Ishikawa (cell line): ENCODE data around the gene TUBGCP6.

ENCODE experiments used
- CEBPB ChIP-seq: IDR thresholded peaks from 2 replicates; pipeline ENCODE4 v1.6.1; 2012
- CREB1 ChIP-seq: IDR thresholded peaks from 2 replicates; pipeline ENCODE4 v1.6.1; 2012; ENCODE audit warnings: low read depth
- EGR1 ChIP-seq: IDR thresholded peaks from 2 replicates; pipeline ENCODE4 v1.6.1; 2012
- EP300 ChIP-seq: IDR thresholded peaks from 2 replicates; pipeline ENCODE4 v1.6.1; 2012; ENCODE audit warnings: borderline replicate concordance
- MAX ChIP-seq: IDR thresholded peaks from 2 replicates; pipeline ENCODE4 v1.6.1; 2012
- RAD21 ChIP-seq: IDR thresholded peaks from 2 replicates; pipeline ENCODE4 v1.6.1; 2012; ENCODE audit warnings: low read depth
- REST ChIP-seq: IDR thresholded peaks from 2 replicates; pipeline ENCODE4 v1.6.1; 2012; ENCODE audit warnings: low read depth, mild to moderate bottlenecking
- TAF1 ChIP-seq: IDR thresholded peaks from 2 replicates; pipeline ENCODE4 v1.6.1; 2012; ENCODE audit warnings: low read depth, mild to moderate bottlenecking
- TEAD4 ChIP-seq: IDR thresholded peaks from 2 replicates; pipeline ENCODE4 v1.6.1; 2012
- YY1 ChIP-seq: IDR thresholded peaks from 2 replicates; pipeline ENCODE4 v1.6.1; 2012; ENCODE audit warnings: low read depth
- ZBTB7A ChIP-seq: IDR thresholded peaks from 2 replicates; pipeline ENCODE4 v1.6.1; 2012; ENCODE audit warnings: low read depth

DNA sequence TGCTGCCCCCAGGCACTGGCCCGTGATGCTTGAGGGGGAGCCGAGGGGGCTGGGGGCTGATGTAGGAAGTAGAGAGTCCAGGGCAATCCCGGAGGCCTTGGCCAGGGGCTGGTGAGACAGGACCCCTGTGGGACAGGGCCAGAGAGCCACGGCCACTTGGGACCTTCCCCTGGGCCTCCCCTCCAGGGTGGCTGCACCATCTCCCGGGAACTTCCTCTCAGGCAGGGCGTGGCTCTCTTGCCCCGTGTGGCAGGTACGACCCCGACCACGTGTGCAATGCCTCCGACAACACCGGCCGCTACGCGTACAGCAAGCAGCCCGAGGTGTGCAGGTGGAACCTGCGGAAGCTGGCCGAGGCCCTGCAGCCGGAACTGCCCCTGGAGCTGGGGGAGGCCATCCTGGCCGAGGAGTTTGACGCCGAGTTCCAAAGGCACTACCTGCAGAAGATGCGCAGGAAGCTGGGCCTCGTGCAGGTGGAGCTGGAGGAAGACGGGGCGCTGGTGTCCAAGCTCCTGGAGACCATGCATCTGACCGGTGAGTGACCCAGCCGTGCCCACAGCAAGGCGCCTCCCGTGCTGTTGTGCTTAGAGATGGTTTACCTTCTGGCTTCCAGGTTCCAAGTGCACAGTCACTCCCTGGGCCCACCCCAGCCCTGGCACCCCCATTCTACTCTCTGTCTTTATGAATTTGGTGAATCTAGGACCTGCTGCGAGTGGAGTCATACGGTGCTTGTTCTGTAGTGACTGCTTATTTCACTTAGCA is 34.3 kb downstream of the TUBGCP6 start:
- TF ChIP-seq CEBPB (no peak), EGR1 (no peak), ZBTB7A (no peak), CREB1 (no peak), REST (no peak), MAX (no peak), EP300 (no peak), RAD21 (no peak), YY1 (no peak), TEAD4 (no peak), TAF1 (no peak)
